DND-41 (cell line): ENCODE results near the gene ZSWIM8.
"Not testable (repeated sequence)": the region's sequence is repeated elsewhere in the genome, so short reads cannot be mapped to it uniquely, and the experiment has no call there.

Experiments
- ATAC-seq: fragments of 200-7000 bp; cut with Tn5 transposase; 3 replicates; pipeline ENCODE4 v1.9.1; 2021; ENCODE audit warnings: low read depth; ENCODE audit not compliant: insufficient read depth
- DNase-seq: peaks from one replicate; pipeline ENCODE4 v3.0.0-alpha.2; 2020
- H2AFZ ChIP-seq: 2 replicates; pipeline ENCODE4 v1.6.0; 2012; ENCODE audit warnings: low read depth, low read length
- H3K27ac ChIP-seq: 2 replicates; pipeline ENCODE4 v1.5.1; 2012; ENCODE audit warnings: low read length, inconsistent platforms
- H3K27me3 ChIP-seq: fragments of 200-600 bp; sonication (generic); 2 replicates; pipeline ENCODE4 v1.6.0; 2012; ENCODE audit warnings: low read length, mild to moderate bottlenecking, inconsistent platforms; ENCODE audit not compliant: insufficient read depth, poor library complexity
- H3K36me3 ChIP-seq: 2 replicates; pipeline ENCODE4 v1.5.1; 2012; ENCODE audit warnings: low read length, inconsistent platforms; ENCODE audit not compliant: insufficient read depth
- H3K4me1 ChIP-seq: 2 replicates; pipeline ENCODE4 v1.5.1; 2012; ENCODE audit warnings: mild to moderate bottlenecking, low read length; ENCODE audit not compliant: insufficient read depth
- H3K4me2 ChIP-seq: 2 replicates; pipeline ENCODE4 v1.6.0; 2012; ENCODE audit warnings: mild to moderate bottlenecking, moderate library complexity, low read length, inconsistent platforms; ENCODE audit not compliant: insufficient read depth
- H3K4me3 ChIP-seq, 2 experiments: fragments of 200-600 bp in 1 of 2; shearing (Covaris generic) in 1 of 2; 2 replicates each; pipeline ENCODE4 v1.5.1; 2012 to 2016; ENCODE audit warnings: inconsistent platforms in 2 of 2, low read length in 2 of 2, mild to moderate bottlenecking in 2 of 2, low read depth in 1 of 2, moderate library complexity in 1 of 2
- H3K79me2 ChIP-seq: 2 replicates; pipeline ENCODE4 v1.6.0; 2012; ENCODE audit warnings: low read length, inconsistent platforms; ENCODE audit not compliant: insufficient read depth
- H3K9ac ChIP-seq: 2 replicates; pipeline ENCODE4 v1.6.0; 2012; ENCODE audit warnings: low read depth, mild to moderate bottlenecking, inconsistent platforms, low read length, moderate library complexity
- H3K9me3 ChIP-seq: 2 replicates; pipeline ENCODE4 v1.5.1; 2012; ENCODE audit warnings: low read length, moderate library complexity, mild to moderate bottlenecking, inconsistent platforms; ENCODE audit not compliant: insufficient read depth, severe bottlenecking
- H4K20me1 ChIP-seq: 2 replicates; pipeline ENCODE4 v1.6.0; 2012; ENCODE audit warnings: low read length; ENCODE audit not compliant: insufficient read depth
- EZH2 ChIP-seq: IDR thresholded peaks from 3 replicates; pipeline ENCODE4 v1.6.1; 2012; ENCODE audit warnings: borderline replicate concordance, low read depth, mild to moderate bottlenecking, moderate library complexity, low read length, inconsistent platforms; ENCODE audit not compliant: severe bottlenecking
- TF ChIP-seq, protein P1 (sequence below): IDR thresholded peaks from 2 replicates; pipeline ENCODE4 v1.5.1; 2012; ENCODE audit warnings: borderline replicate concordance, low read length, moderate library complexity, mild to moderate bottlenecking; ENCODE audit not compliant: poor library complexity, severe bottlenecking; ENCODE audit errors: extremely low read depth

Gene ZSWIM8

DNA sequence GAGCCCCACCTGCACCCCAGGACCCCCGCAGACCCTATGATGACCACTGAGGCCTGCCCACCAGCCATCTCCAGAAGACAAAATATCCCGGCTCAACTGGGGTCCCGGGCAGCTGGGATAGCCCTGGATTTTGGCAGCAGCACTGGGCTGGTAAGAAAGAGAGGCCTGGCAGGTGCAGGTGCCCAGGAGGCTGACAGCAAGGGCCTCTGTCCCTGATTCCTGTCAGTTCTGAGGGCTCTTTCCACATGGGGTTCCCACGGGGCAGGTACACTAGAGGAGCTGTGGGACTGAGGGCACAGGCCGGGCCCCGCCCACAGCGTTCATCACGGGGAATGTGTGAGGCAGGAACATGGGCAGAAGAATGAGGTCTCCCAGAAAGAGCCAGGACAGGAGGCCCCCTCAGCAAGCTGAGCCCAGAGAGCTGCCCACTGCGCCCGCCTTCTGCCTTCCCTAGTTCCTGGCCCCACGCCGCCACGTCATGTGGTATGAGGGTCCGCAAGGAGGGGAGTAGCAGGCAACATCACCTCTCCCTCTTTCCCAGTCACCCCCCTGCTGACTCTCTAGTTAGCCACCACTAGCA, 38.8 kb downstream of the ZSWIM8 start:
- H3K36me3 ChIP-seq = peaks cover 52% of the 10 kb centered on the region
- no peak overlapping the region for H2AFZ ChIP-seq
- DNase-seq (no peak), ATAC-seq (no peak)
- H3K79me2 ChIP-seq = no peaks in the 10 kb centered on the region
- H3K9ac ChIP-seq = no peak overlapping the region
- no peak overlapping the region for H3K4me3 ChIP-seq
- TF ChIP-seq, protein P1, sequence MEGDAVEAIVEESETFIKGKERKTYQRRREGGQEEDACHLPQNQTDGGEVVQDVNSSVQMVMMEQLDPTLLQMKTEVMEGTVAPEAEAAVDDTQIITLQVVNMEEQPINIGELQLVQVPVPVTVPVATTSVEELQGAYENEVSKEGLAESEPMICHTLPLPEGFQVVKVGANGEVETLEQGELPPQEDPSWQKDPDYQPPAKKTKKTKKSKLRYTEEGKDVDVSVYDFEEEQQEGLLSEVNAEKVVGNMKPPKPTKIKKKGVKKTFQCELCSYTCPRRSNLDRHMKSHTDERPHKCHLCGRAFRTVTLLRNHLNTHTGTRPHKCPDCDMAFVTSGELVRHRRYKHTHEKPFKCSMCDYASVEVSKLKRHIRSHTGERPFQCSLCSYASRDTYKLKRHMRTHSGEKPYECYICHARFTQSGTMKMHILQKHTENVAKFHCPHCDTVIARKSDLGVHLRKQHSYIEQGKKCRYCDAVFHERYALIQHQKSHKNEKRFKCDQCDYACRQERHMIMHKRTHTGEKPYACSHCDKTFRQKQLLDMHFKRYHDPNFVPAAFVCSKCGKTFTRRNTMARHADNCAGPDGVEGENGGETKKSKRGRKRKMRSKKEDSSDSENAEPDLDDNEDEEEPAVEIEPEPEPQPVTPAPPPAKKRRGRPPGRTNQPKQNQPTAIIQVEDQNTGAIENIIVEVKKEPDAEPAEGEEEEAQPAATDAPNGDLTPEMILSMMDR = no peak
- TF ChIP-seq EZH2 = no peak
- no peak overlapping the region for H3K4me2 ChIP-seq
- H3K9me3 ChIP-seq = no peaks in the 10 kb centered on the region
- no peaks in the 10 kb centered on the region; the same call in 1 of the 2 replicates for H4K20me1 ChIP-seq
- no peaks in the 10 kb centered on the region for H3K4me1 ChIP-seq
- H3K27ac ChIP-seq = no peak overlapping the region
- H3K27me3 ChIP-seq = no peaks in the 10 kb centered on the region

DNA sequence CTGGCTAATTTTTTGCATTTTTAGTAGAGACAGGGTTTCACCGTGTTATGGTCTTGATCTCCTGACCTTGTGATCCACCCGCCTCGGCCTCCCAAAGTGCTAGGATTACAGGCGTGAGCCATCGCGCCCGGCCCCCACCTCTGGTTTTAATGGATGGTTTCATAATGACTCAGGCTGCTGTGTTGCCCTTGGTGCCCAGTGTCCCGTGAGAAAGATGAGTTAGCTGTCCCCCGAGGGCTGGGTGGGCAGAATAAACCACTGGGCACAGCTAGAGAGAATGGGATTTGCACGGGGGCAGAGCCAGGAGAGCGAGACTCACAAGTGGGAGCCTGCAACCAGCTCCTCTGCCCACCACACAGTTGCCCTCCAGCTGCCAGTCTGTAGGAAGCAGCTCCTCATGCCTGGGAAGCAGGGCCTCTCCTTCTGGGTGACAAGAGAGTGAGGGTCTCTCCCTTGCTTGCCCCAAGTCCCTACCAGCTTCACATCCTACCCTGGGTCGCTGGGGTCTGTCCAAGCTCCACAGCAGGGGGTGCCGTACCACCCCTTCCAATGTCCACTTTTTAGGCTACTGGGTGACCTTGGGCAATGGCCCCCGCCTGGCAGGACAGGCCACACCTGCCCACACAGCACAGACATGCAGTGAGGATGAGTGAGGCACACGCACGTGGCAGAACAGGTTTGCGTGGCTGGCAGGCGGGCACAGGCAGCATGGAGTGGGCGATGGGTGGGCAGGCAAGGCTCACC, 42.1 kb downstream of the ZSWIM8 start:
- Histone ChIP-seq H3K9ac (no peak overlapping the region), H2AFZ (no peak overlapping the region), H3K79me2 (no peaks in the 10 kb centered on the region), H4K20me1 (no peaks in the 10 kb centered on the region), H3K4me2 (no peak overlapping the region), H3K27me3 (no peaks in the 10 kb centered on the region), H3K9me3 (no peaks in the 10 kb centered on the region), H3K4me1 (no peaks in the 10 kb centered on the region), H3K4me3 (no peak overlapping the region), H3K27ac (no peak overlapping the region), H3K36me3 (peaks cover 39% of the 10 kb centered on the region)
- DNase-seq (no peak), ATAC-seq (no peak)
- TF ChIP-seq EZH2 = no peak
- TF ChIP-seq, protein P1 = no peak

DNA sequence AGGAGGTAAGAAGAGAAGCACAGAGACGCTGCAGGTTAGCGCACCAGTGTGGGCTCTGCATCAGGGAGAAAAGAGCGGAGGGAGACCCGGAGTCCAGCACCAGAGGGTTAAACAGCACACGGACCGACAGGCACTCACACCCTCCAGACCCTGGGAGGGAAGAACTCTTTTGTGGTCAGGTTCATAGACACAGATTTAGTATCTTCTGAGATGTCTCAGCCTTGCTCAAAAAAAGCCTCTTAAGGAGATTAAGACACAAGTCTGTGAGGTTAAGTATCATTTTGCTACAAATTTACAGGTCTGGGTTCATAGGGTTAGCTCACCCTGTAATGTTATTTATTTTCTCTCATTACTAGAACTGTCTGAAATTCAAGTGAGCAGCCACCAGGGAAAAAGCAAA, 42.8 kb downstream of the ZSWIM8 start:
- TF ChIP-seq, protein P1 = no peak
- TF ChIP-seq EZH2 = no peak
- no peaks in the 10 kb centered on the region for H3K27me3 ChIP-seq
- H3K9ac ChIP-seq = no peak overlapping the region
- H4K20me1 ChIP-seq = no peaks in the 10 kb centered on the region
- H3K4me3 ChIP-seq = no peak overlapping the region
- peaks cover 39% of the 10 kb centered on the region for H3K36me3 ChIP-seq
- H3K4me2 ChIP-seq = no peak overlapping the region
- no peaks in the 10 kb centered on the region for H3K4me1 ChIP-seq
- no peak overlapping the region for H3K27ac ChIP-seq
- DNase-seq (no peak), ATAC-seq (no peak)
- no peaks in the 10 kb centered on the region for H3K9me3 ChIP-seq
- H2AFZ ChIP-seq = no peak overlapping the region
- no peaks in the 10 kb centered on the region for H3K79me2 ChIP-seq

DNA sequence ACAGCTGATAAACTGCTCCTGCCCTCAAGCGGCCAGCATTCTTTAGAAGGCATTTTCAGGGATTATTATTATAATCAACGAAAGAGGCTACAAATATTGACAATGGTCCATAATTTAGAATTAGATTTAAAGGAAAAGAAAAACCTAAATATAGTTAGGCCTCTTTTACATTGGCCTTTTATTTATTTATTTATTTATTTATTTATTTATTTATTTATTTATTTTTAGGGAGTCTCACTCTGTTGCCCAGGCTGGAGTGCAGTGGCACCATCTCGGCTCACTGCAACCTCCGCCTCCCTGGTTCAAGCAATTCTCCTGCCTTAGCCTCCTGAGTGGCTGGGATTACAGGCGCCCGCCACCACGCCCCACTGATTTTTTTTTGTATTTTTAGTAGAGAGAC, 43.7 kb downstream of the ZSWIM8 start:
- H3K4me2 ChIP-seq, H3K9me3 ChIP-seq, H3K79me2 ChIP-seq: not testable (repeated sequence)

More for the DNA sequence above, 43.7 kb downstream of the ZSWIM8 start:
- not testable (repeated sequence) for DNase-seq, H3K4me3 ChIP-seq, ATAC-seq, H3K4me1 ChIP-seq, H3K27me3 ChIP-seq, H3K9ac ChIP-seq, H3K27ac ChIP-seq, H4K20me1 ChIP-seq, H2AFZ ChIP-seq
- peaks cover 34% of the 10 kb centered on the region for H3K36me3 ChIP-seq
